K562 (cell line): ENCODE results near the gene BRCA1. TPM values are rescaled to one million over a fixed set of nuclear protein-coding genes. Genes with fewer than 3 reads are reported as not detected.

Experiments used
- ATAC-seq: fragments of 200-7000 bp; cut with Tn5 transposase; 3 replicates; pipeline ENCODE4 v1.9.1; 2020; ENCODE audit warnings: moderate library complexity
- BruUV-seq: library from RNA; stranded (reverse); fragments of 400-500 nt; replicated peaks from 2 replicates; lab custom pipeline; 2021; lab: Mats Ljungman, UMichigan
- CTCF ChIA-PET: fragments of 300-600 bp; formaldehyde crosslinking; extraction: SDS; loops from one replicate; lab custom pipeline; 2021; ENCODE audit warnings: low intra/inter-chr PET ratio; lab: Yijun Ruan, JAX
- POLR2A ChIA-PET: fragments of 300-600, 350-650 bp; sonication (Branson Sonifier 250); formaldehyde crosslinking; extraction: SDS; loops from one replicate; lab custom pipeline; 2021; ENCODE audit warnings: antibody characterized with exemption, inconsistent platforms; lab: Yijun Ruan, JAX
- DNase-seq, 4 experiments: peaks; one replicate each; pipeline versions ENCODE4 v3.0.0 to v3.0.0-alpha.2; 2011 to 2018; ENCODE audit warnings: low spot score in 3 of 4, mixed read lengths in 3 of 4; ENCODE audit errors: extremely low read depth in 1 of 4
- FAIRE-seq: peaks from 2 replicates; lab custom pipeline; 2011; peaks lifted over from hg19 to GRCh38; lab: Jason Lieb, UNC
- H2AFZ ChIP-seq: 2 replicates; pipeline ENCODE4 v1.6.0; 2011; ENCODE audit warnings: low read depth, low read length, control low read depth, inconsistent platforms
- H3K27ac ChIP-seq: fragments of 200-600 bp; 3 replicates; pipeline ENCODE4 v1.8.0; 2011; ENCODE audit warnings: low read depth, mild to moderate bottlenecking, control low read depth, inconsistent platforms, low read length, moderate library complexity, mixed read lengths; ENCODE audit errors: extremely low read depth
- H3K27me3 ChIP-seq, 2 experiments: fragments of 300-600 bp in 1 of 2; 2 replicates in 1 of 2; 3 replicates in 1 of 2; pipeline versions ENCODE4 v1.6.0 to v1.8.0; 2011; ENCODE audit warnings: inconsistent platforms in 2 of 2, low read length in 2 of 2, mild to moderate bottlenecking in 1 of 2, mixed read lengths in 1 of 2, moderate library complexity in 1 of 2; ENCODE audit not compliant: control insufficient read depth in 2 of 2, insufficient read depth in 2 of 2
- H3K36me3 ChIP-seq: fragments of 300-600 bp; 3 replicates; pipeline ENCODE4 v1.8.0; 2011; ENCODE audit warnings: mild to moderate bottlenecking, low read length, inconsistent platforms; ENCODE audit not compliant: control insufficient read depth, insufficient read depth
- H3K4me1 ChIP-seq, 2 experiments: fragments of 200-600 bp in 1 of 2; replicated peaks in 1 of 2; 2 replicates in 1 of 2; 3 replicates in 1 of 2; pipeline versions ENCODE4 v1.5.1 to v1.8.0; 2011; ENCODE audit warnings: inconsistent platforms in 2 of 2, low read length in 2 of 2, mild to moderate bottlenecking in 1 of 2, mixed read lengths in 1 of 2, moderate library complexity in 1 of 2; ENCODE audit not compliant: control insufficient read depth in 2 of 2, insufficient read depth in 2 of 2
- H3K4me2 ChIP-seq: 2 replicates; pipeline ENCODE4 v1.6.1; 2011; ENCODE audit warnings: low read length, control low read depth, inconsistent platforms, mixed read lengths; ENCODE audit not compliant: insufficient read depth
- H3K4me3 ChIP-seq: fragments of 200-600 bp; sonication (generic), shearing (Covaris generic); 2 replicates; pipeline ENCODE4 v1.5.1; 2016; ENCODE audit warnings: control low read depth, inconsistent platforms
- H3K79me2 ChIP-seq: fragments of 200-600 bp; 3 replicates; pipeline ENCODE4 v1.8.0; 2011; ENCODE audit warnings: low read length, inconsistent platforms; ENCODE audit not compliant: control insufficient read depth, insufficient read depth
- H3K9ac ChIP-seq, 2 experiments: 2 replicates each; pipeline versions ENCODE4 v1.6.0 to v1.6.1; 2011; ENCODE audit warnings: low read depth in 2 of 2, low read length in 2 of 2, control low read depth in 1 of 2, inconsistent platforms in 1 of 2, mild to moderate bottlenecking in 1 of 2, mixed read lengths in 1 of 2; ENCODE audit not compliant: insufficient read depth in 1 of 2
- H3K9me1 ChIP-seq: one replicate; pipeline ENCODE4 v1.6.0; 2011; ENCODE audit warnings: inconsistent platforms, mild to moderate bottlenecking, low read length, moderate library complexity; ENCODE audit not compliant: control insufficient read depth, insufficient read depth
- H3K9me3 ChIP-seq: replicated peaks from 2 replicates; pipeline ENCODE4 v1.5.1; 2011; ENCODE audit warnings: low read depth, low read length, inconsistent platforms; ENCODE audit not compliant: control insufficient read depth, insufficient read depth
- H4K20me1 ChIP-seq: replicated peaks from 2 replicates; pipeline ENCODE4 v1.6.1; 2011; ENCODE audit warnings: low read length, inconsistent platforms, mixed read lengths; ENCODE audit not compliant: control insufficient read depth, insufficient read depth
- BRD9 ChIP-seq: fragments of 450-650 bp; IDR thresholded peaks from 2 replicates; pipeline ENCODE4 v1.6.1; 2018; ENCODE audit warnings: low read depth; ENCODE audit not compliant: partially characterized antibody
- CAMTA2 ChIP-seq: fragments of 250-450 bp; sonication (Bioruptor Pico); conservative IDR thresholded peaks from 2 replicates; pipeline ENCODE4 v1.5.1; 2022
- DPF2 ChIP-seq: fragments of 450-650 bp; IDR thresholded peaks from 2 replicates; pipeline ENCODE4 v1.6.1; 2016
- HMG20B ChIP-seq: fragments of 250-450 bp; sonication (Bioruptor Pico); IDR thresholded peaks from 2 replicates; pipeline ENCODE4 v1.5.0; 2021; ENCODE audit warnings: mild to moderate bottlenecking
- KDM4B ChIP-seq, 2 experiments: fragments of 450-650 bp in 1 of 2; sonication (generic) in 1 of 2; IDR thresholded peaks; 2 replicates each; pipeline ENCODE4 v1.6.1; 2016 to 2017; ENCODE audit warnings: borderline replicate concordance in 2 of 2, antibody characterized with exemption in 1 of 2, low read depth in 1 of 2, mild to moderate bottlenecking in 1 of 2
- KLF6 ChIP-seq: fragments of 250-450 bp; sonication (Bioruptor Pico); IDR thresholded peaks from 2 replicates; pipeline ENCODE4 v1.4.0; 2020; ENCODE audit warnings: mild to moderate bottlenecking, moderate library complexity, borderline replicate concordance
- MNT ChIP-seq, 2 experiments: fragments of 450-650 bp; conservative IDR thresholded peaks; 2 replicates each; pipeline ENCODE4 v1.6.1; 2017; ENCODE audit warnings: mild to moderate bottlenecking in 2 of 2, moderate library complexity in 2 of 2
- NCOA1 ChIP-seq: fragments of 450-650 bp; IDR thresholded peaks from 2 replicates; pipeline ENCODE4 v1.6.1; 2016; ENCODE audit warnings: low read depth
- PKNOX1 ChIP-seq: fragments of 450-650 bp; IDR thresholded peaks from 2 replicates; pipeline ENCODE4 v1.6.1; 2016
- SIN3B ChIP-seq: fragments of 450-650 bp; IDR thresholded peaks from 2 replicates; pipeline ENCODE4 v1.6.1; 2017; ENCODE audit warnings: low read depth, mild to moderate bottlenecking, moderate library complexity
- SMARCA5 ChIP-seq: fragments of 450-650 bp; IDR thresholded peaks from 2 replicates; pipeline ENCODE4 v1.6.1; 2016
- THRA ChIP-seq: fragments of 450-650 bp; IDR thresholded peaks from 2 replicates; pipeline ENCODE4 v1.6.1; 2017; ENCODE audit warnings: mild to moderate bottlenecking, moderate library complexity
- TSHZ1 ChIP-seq: fragments of 250-450 bp; sonication (Bioruptor Pico); IDR thresholded peaks from 2 replicates; pipeline ENCODE4 v1.4.0; 2020; ENCODE audit warnings: mild to moderate bottlenecking, moderate library complexity
- WGBS: fragments of 100-300 bp; shearing (Covaris generic); methylation state at CpG from one replicate; pipeline ENCODE4 v1.1.6; 2016; ENCODE audit warnings: low coverage, mixed read lengths; ENCODE audit not compliant: insufficient coverage; ENCODE audit errors: missing lambda C conversion rate; 5-methylcytosine and 5-hydroxymethylcytosine counted together
- in situ Hi-C: fragments of 300-500 bp; cut with MboI; formaldehyde crosslinking; loops from 4 replicates; pipeline ENCODE4 v1.15.0; 2018; ENCODE audit warnings: inconsistent platforms, mixed read lengths
- intact Hi-C: fragments of 100-400 bp; cut with micrococcal nuclease; formaldehyde crosslinking; loops from 2 replicates; pipeline ENCODE4 v1.14.2; 2022
- polyA plus RNA-seq, 8 experiments: library from polyadenylated mRNA; depleted of rRNA in 4 of 8; stranded (reverse) in 5 of 8; unstranded in 3 of 8; fragments of >200 nt; fragmentation: Nextera tagmentation in 2 of 8; fragmentation: Illumina TruSeq in 1 of 8; extraction: Ambion mirVana in 2 of 8; extraction: Trizol in 1 of 8; gene quantifications; 2 replicates each; pipeline versions ENCODE4 v1.2.1 to v1.2.3, GENCODE V29; 2011 to 2014; ENCODE audit warnings: inconsistent platforms in 1 of 8, missing spikeins in 1 of 8
- total RNA-seq, 7 experiments: library from RNA; depleted of rRNA in 6 of 7; stranded (reverse); fragments of >200 nt in 6 of 7; fragmentation: Illumina TruSeq in 2 of 7; extraction: Trizol in 2 of 7; gene quantifications; 2 replicates each; pipeline versions ENCODE4 v1.2.1 to v1.2.3, GENCODE V29; 2011 to 2021; ENCODE audit warnings: low replicate concordance in 1 of 7

BRCA1 gene
- total and polyA plus RNA-seq, 9 of the 15 experiments (the other 6 are each of a cell fraction or from before 2014, with no cell fraction given): 25.9 to 95.3 (median 62.3) TPM

GRCh38 chr17:43026595-43026994 is 98.6 kb downstream of the BRCA1 start:
- no peaks in the 10 kb centered on the region for H3K27me3 ChIP-seq
- H3K79me2 ChIP-seq: peaks cover 6% of the 10 kb centered on the region; the same call in 2 of the 3 replicates
- H3K9me1 ChIP-seq: no peaks in the 10 kb centered on the region
- in situ Hi-C loops: no loop called here
- H3K36me3 ChIP-seq: no peaks in the 10 kb centered on the region
- no peaks in the 10 kb centered on the region for H4K20me1 ChIP-seq
- H3K9me3 ChIP-seq: no peaks in the 10 kb centered on the region
- DNase-seq (no peak), FAIRE-seq (no peak), ATAC-seq (no peak)
- intact Hi-C loops: no loop called here
- H3K4me2 ChIP-seq: no peak overlapping the region
- peaks cover 3 to 51% of the 10 kb centered on the region in 2 experiments for H3K4me1 ChIP-seq
- H3K27ac ChIP-seq: no peak overlapping the region
- 70% methylated on average over 5 of the region's 5 CpGs for WGBS
- H3K9ac ChIP-seq: no peak overlapping the region
- no TSS peak for BruUV-seq
- ChIA-PET CTCF (no interaction called here), POLR2A (interaction anchor here (1.0 kb wide), 1 partner anchor 62 kb away, joined by 3 read pairs; no protein-coding TSS in a partner anchor)
- TF ChIP-seq SMARCA5: no peak
- TF ChIP-seq NCOA1: no peak
- no peak for TF ChIP-seq KDM4B (IDR thresholded peaks at IDR 0.05; ENCODE audit: borderline replicate concordance in 2 of 2, low read depth in 1 of 2)
- no peak for TF ChIP-seq TSHZ1 (CRISPR knock-in tag)
- TF ChIP-seq SIN3B: no peak
- TF ChIP-seq CAMTA2 (CRISPR knock-in tag): no peak
- no peak for TF ChIP-seq PKNOX1
- TF ChIP-seq KLF6 (CRISPR knock-in tag): no peak
- no peak for TF ChIP-seq MNT (conservative IDR thresholded peaks at IDR 0.05)
- no peak for TF ChIP-seq DPF2
- TF ChIP-seq HMG20B: no peak
- TF ChIP-seq BRD9: no peak
- no peak for TF ChIP-seq THRA
- no peak overlapping the region for H3K4me3 ChIP-seq
- H2AFZ ChIP-seq: no peak overlapping the region
